Esophagus (tissue), 2 donors: ENCODE results near the gene PTCH1. TPM values are rescaled to one million over a fixed set of nuclear protein-coding genes. Genes with fewer than 3 reads are reported as not detected.
A peak's percentile ranks its signal among the peaks of the same experiment; 100 is the strongest.

Source experiments
- H3K27ac ChIP-seq, 2 donors: one replicate each; pipeline ENCODE4 v1.5.1; 2013; ENCODE audit warnings: low read depth in 2 of 2, mild to moderate bottlenecking in 2 of 2, inconsistent platforms in 1 of 2, low read length in 1 of 2, moderate library complexity in 1 of 2
- H3K27me3 ChIP-seq, 2 donors: one replicate each; pipeline ENCODE4 v1.6.1; 2013; ENCODE audit warnings: low read length in 2 of 2, control low read depth in 1 of 2, mild to moderate bottlenecking in 1 of 2; ENCODE audit not compliant: insufficient read depth in 2 of 2, control insufficient read depth in 1 of 2
- H3K36me3 ChIP-seq, 2 donors: one replicate each; pipeline ENCODE4 v1.6.1; 2013; ENCODE audit warnings: low read length in 1 of 2; ENCODE audit not compliant: control insufficient read depth in 2 of 2, insufficient read depth in 2 of 2
- H3K4me1 ChIP-seq, 2 donors: one replicate each; pipeline ENCODE4 v1.6.1; 2013; ENCODE audit warnings: low read length in 1 of 2; ENCODE audit not compliant: control insufficient read depth in 2 of 2, insufficient read depth in 2 of 2
- H3K4me3 ChIP-seq, 2 donors: one replicate each; pipeline ENCODE4 v1.5.1; 2013; ENCODE audit warnings: low read length in 2 of 2, mild to moderate bottlenecking in 2 of 2, low read depth in 1 of 2, moderate library complexity in 1 of 2
- H3K9me3 ChIP-seq, 2 donors: one replicate each; pipeline ENCODE4 v1.6.1; 2013; ENCODE audit warnings: mild to moderate bottlenecking in 2 of 2, low read depth in 1 of 2, low read length in 1 of 2, moderate library complexity in 1 of 2; ENCODE audit not compliant: control insufficient read depth in 2 of 2, insufficient read depth in 1 of 2
- WGBS, 2 donors: extraction: QIAGEN DNeasy Blood & Tissue Kit; methylation state at CpG; one replicate each; pipeline ENCODE4 v1.1.7; 2013; 5-methylcytosine and 5-hydroxymethylcytosine counted together
- polyA plus RNA-seq, 2 donors: library from polyadenylated mRNA; stranded (reverse); fragments of 200-250 nt; gene quantifications; one replicate each; pipeline ENCODE4 v1.2.3, GENCODE V29; 2013
- donor health status: healthy with polysubstance abuse.
- donor health status: Bipolar disorder and iron deficiency.

The PTCH1 gene
- polyA plus RNA-seq, 2 donors: 2.4 to 2.8 TPM

DNA sequence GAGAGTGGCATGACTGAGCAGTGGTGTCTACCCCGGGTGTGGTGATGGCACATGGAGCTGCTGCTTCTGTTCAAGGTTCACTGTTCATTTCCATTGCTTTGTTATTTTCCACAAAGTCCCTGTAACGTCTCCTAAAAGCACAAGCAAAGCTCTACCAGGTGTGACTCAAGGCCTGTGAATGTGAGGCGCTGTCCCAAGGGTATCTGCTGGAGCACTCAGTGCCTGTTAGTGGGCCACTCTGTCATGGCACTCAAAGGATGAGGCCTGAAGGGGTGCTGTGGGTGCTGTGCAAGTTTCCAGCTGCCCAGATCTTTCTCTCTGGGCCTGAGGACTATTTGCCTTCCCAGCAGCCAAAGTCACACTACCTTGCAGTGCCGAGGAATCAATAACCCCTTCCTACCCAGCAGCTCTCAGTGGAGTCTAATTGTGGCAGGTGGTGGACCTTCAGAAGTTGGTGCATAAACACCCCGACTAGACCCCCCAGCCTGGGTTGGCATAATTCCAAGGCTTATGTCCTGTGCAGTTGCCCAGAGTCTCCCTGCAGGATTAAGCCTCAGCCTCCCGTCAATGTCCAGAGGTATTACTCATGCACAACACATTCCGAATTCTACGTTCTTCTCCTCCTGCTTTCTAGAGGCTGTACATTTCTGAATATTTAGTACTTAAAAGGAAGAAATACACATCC lies 17.4 kb upstream of the PTCH1 start:
- Histone ChIP-seq H3K27me3 (no peaks in the 10 kb centered on the region), H3K4me3 (no peak overlapping the region), H3K9me3 (no peaks in the 10 kb centered on the region), H3K27ac (no peak overlapping the region), H3K4me1 (no peaks in the 10 kb centered on the region), H3K36me3 (no peaks in the 10 kb centered on the region)
- 77 to 83% methylated on average over 8 of the region's 8 CpGs for WGBS, 2 donors

DNA sequence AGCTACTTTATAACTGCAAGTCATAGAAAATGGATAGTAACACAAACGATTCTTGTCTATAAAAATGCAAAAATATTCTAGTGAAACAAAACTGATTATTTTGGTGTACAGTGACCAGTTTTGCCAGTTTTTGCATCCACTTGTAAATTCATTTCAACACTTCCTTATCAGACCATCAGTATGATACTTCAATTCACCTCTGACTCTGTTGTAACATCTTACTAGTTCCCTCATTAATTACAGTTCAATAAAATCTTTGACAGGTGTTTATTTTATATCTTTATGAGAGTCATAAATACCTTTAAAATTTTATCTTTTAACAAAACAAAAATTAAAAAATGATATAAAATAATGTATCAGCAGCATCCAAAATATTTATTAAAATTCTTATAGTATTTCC lies 13.1 kb upstream of the PTCH1 start:
- Histone ChIP-seq H3K27me3 (no peaks in the 10 kb centered on the region), H3K9me3 (no peaks in the 10 kb centered on the region), H3K36me3 (no peaks in the 10 kb centered on the region), H3K4me3 (no peak overlapping the region), H3K4me1 (no peaks in the 10 kb centered on the region), H3K27ac (no peak overlapping the region)
- WGBS, 2 donors: 76 to 82% methylated on average over 1 of the region's 1 CpG

DNA sequence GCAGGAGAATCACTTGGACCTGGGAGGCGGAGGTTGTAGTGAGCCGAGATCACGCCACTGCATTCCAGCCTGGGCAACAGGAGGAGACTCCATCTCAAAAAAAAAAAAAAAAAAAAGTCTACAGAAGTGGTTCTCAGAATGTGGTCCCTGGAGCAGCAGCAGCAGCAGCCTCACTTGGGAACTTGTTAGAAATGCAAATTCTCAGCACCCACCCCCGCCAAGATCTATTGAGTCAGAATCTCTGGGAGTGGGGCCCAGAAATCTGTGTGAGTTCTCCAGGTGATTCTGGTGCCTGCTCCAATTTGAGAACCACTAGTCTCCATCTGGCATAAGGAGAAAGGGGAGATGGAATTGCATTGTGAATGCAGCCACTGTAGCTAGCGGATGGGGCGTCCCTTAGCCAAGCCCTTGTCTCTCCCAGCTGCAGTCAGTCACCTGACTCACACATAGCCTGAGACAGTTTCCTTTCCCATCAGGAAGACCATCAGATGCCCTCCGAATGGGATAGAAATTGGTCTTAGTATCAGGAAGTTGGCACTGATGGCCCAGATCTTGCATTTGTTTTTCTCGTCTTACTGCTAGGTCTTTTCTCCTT lies 12.2 kb upstream of the PTCH1 start:
- 77 to 85% methylated on average over 8 of the region's 8 CpGs for WGBS, 2 donors
- Histone ChIP-seq H3K36me3 (no peaks in the 10 kb centered on the region), H3K27me3 (no peaks in the 10 kb centered on the region), H3K9me3 (no peaks in the 10 kb centered on the region), H3K4me1 (no peaks in the 10 kb centered on the region), H3K27ac (no peak overlapping the region), H3K4me3 (no peak overlapping the region)

DNA sequence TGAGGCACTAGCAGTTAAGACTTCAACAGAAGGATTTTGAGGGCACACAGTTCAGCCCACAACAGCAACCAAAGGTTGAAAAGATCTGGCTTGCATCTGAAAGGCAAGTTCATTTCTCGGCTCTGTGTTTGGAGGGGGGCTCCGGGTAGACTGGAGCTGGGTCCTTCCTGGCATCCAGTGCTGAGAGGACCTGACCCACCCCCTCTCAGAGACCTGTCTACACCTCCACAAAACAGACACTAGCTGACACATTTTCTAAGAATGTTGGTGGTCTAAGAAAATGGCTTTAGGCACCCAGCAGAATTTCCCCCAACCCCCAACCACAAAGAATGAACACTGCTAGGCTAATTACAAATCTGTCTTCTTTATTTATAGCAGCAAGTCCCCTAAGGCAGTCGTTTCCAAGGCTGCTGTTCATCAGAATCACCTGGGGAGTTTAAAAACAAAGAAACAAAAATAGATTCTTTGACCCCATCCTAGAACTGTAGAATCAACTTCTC lies 6.2 kb upstream of the PTCH1 start:
- Histone ChIP-seq H3K27me3 (no peaks in the 10 kb centered on the region), H3K4me1 (no peaks in the 10 kb centered on the region), H3K36me3 (no peaks in the 10 kb centered on the region), H3K9me3 (no peaks in the 10 kb centered on the region), H3K4me3 (no peak overlapping the region), H3K27ac (no peak overlapping the region)
- 66 to 67% methylated on average over 3 of the region's 3 CpGs for WGBS, 2 donors

DNA sequence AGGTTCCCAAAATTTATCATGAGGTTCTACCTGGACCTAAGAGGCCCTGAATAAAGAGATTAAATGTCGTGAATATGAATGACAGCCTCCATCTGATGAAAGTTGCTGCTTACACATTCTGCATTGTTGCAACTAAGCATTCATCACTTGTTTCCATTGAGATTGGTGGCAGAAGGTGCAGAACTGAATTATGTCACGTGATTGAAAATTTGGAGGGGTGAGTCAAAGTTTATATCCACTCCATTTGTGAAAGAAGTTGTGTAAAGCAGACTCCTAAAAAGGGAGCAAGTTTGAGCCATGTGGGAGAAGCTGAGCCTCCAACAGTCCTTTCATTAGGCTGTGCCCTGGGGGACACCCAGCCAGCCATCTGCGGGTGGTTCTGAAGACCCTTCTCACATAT lies 4.9 kb upstream of the PTCH1 start:
- Histone ChIP-seq H3K27me3 (no peaks in the 10 kb centered on the region), H3K27ac (no peak overlapping the region), H3K9me3 (no peaks in the 10 kb centered on the region), H3K4me3 (no peak overlapping the region), H3K4me1 (no peaks in the 10 kb centered on the region), H3K36me3 (no peaks in the 10 kb centered on the region)
- 84 to 92% methylated on average over 3 of the region's 3 CpGs for WGBS, 2 donors

DNA sequence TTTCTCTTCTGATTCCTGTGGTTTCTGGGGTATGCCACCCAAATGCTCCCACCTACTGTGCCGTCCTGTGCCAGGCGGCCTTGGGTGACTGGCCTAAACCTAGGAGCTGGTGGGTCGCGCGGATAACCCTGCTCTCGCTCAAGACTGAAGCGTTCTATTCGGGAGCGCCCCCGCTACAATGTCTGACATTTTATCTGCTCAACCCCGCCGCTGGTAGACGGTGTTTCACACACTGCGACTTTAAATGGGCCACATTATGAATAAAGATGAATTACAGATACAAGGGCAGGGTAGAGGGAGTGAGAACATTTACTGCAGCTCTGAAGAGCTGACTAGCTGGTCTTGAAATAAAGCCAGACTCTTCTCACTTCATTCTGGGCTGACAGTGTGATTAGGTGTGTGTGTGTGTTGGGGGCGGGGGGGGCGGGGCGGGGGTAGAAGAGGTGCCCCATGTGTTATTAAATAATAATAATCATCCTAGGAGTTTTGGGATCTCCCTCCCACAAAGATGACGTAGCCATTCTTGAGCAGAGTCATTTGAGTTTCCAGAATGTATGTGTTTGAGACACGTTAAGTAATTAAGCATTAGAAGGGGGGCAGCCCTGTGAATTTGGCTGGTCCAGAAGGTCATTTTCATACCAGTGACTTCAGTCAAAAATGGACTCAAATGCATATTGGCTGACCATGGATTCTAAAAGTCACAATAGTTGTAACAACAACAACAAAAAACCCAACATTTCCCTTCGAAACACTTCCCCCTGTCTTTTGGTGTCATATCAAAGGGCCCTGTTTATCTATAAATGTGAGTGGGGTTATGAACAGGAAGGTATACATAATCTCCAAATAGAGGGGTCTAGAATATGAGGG lies 1.0 kb upstream of the PTCH1 start:
- Histone ChIP-seq H3K9me3 (no peaks in the 10 kb centered on the region), H3K4me3 (no peak overlapping the region)
- WGBS, 2 donors: 57 to 69% methylated on average over 20 of the region's 20 CpGs

DNA sequence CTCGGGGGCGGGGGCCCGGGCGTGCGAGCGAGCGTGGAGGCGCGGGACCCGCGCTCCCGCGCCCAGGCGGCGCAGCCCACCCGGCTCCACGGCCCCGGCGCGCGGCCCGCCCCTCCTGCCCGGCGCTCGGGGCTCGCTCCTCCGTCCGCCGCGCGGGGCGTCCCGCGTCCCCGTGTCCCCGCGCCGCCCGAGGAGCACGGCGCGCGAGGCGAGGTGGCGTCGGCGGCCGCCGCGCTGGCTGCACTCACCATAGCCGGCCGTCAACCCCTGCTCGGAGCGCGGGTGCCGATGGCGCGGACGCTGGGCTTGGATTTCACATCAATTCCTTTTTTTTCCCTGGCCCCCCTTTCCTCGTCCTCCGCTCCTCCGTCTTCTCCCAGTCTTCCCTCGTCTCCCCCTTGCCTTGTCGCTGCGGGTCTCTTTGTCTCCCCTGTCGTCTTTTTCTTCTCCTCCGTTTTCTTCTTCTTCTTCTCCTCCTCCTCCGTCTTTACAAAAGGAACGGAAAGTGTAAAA lies 494 bp downstream of the PTCH1 start:
- WGBS, 2 donors: 1% methylated on average over 53 to 69 of the region's 69 CpGs
- Histone ChIP-seq H3K4me1 (peaks cover 2 to 11% of the 10 kb centered on the region in 2 donors), H3K27me3 (no peaks in the 10 kb centered on the region), H3K27ac (peak overlapping the region; percentile 50 to 63), H3K36me3 (no peaks in the 10 kb centered on the region), H3K4me3 (peak overlapping the region; percentile 57 to 69), H3K9me3 (no peaks in the 10 kb centered on the region)

More for the DNA sequence above, 1.0 kb upstream of the PTCH1 start:
- Histone ChIP-seq H3K27me3 (no peaks in the 10 kb centered on the region), H3K4me1 (peaks cover 2 to 8% of the 10 kb centered on the region in 2 donors), H3K36me3 (no peaks in the 10 kb centered on the region), H3K27ac (no peak overlapping the region)

DNA sequence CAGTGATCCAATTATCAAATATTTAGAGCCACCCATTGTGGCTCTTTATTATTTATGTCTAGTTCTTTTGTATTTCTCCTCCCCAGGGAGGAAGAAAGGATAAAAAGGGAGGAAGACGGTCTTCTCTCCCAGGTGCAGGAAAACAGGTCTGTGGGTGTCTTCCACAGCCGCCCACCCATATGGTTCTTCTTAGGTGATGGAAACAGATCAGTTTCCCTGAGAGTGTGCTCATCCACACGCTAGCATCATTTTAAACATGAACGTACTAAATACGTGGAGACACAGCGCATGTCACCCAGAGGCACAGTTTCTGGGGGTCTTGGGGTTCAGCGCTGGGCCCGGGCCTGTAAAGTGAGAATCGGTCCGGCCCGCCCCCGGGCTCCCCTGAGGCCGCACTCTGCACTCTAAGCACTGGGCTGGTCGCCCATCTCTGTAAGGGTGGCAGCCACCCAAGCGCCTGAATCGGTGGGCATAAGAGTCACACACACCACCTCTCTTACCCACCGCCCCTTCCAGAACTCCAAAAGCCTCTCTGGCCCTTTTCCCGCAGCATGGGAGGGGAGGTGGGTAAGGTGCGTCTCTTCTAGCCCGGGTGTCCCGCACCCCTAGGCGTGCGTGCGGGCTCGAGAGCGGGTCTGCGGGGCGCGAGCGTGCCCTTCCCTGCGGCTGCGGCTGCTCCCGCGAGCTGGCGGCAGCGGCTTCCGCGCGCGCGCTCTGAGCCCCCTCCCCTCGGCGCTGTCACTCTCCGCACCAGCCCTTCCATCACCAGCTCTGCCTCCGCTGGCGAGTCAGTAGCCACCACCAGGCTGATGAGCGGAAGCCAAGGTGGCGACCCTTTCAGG lies 1.3 kb downstream of the PTCH1 start:
- Histone ChIP-seq H3K36me3 (no peaks in the 10 kb centered on the region), H3K4me1 (peaks cover 2 to 11% of the 10 kb centered on the region in 2 donors), H3K9me3 (no peaks in the 10 kb centered on the region), H3K4me3 (peak overlapping the region; percentile 44 to 69), H3K27ac (no peak overlapping the region), H3K27me3 (no peaks in the 10 kb centered on the region)
- WGBS, 2 donors: 10 to 13% methylated on average over 46 to 48 of the region's 48 CpGs

DNA sequence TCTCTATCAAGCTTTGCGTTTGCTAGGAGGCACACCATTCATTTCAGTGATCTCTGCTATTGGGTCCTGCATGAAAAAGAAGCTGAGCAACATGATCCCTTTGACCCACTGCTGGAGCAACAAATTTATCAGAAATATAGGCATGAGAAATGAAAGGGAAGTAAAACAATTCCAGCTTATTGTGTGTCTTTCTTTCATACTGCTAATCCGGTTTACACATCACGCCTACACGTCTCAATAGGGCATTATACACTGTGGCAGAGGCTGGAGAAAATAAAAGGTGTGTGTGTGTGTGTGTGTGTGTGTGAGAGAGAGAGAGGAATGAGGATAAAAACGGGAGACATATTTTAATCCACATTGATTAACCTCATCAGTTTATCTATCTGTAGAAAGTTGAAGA lies 2.4 kb downstream of the PTCH1 start:
- Histone ChIP-seq H3K9me3 (no peaks in the 10 kb centered on the region), H3K36me3 (no peaks in the 10 kb centered on the region), H3K27ac (no peak overlapping the region), H3K27me3 (no peaks in the 10 kb centered on the region), H3K4me1 (peaks cover 2 to 11% of the 10 kb centered on the region in 2 donors), H3K4me3 (no peak overlapping the region)
- WGBS, 2 donors: 73 to 76% methylated on average over 5 of the region's 5 CpGs
